ENCODE measurements around the gene CAMK1D.

- TF ChIP-seq CTCF (IDR thresholded peaks at IDR 0.05; ENCODE audit: extremely low read depth in 1 of 2, insufficient read depth in 1 of 2, low read depth in 1 of 2, low read length in 2 of 2) (no peak), POLR2A (IDR thresholded peaks at IDR 0.05; ENCODE audit: low read depth, low read length) (no peak), POLR2AphosphoS5 (IDR thresholded peaks at IDR 0.05; ENCODE audit: insufficient read depth, low read depth, low read length) (no peak), JUN (IDR thresholded peaks at IDR 0.05; ENCODE audit: borderline replicate concordance, insufficient read depth, insufficient read length, low read depth) (no peak), EZH2 (IDR thresholded peaks at IDR 0.05; ENCODE audit: borderline replicate concordance, low read depth, low read length, severe bottlenecking) (no peak), MYC (IDR thresholded peaks at IDR 0.05; ENCODE audit: low read depth, low read length) (no peak)
- TF ChIP-seq, protein P1, sequence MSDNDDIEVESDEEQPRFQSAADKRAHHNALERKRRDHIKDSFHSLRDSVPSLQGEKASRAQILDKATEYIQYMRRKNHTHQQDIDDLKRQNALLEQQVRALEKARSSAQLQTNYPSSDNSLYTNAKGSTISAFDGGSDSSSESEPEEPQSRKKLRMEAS (IDR thresholded peaks at IDR 0.05; ENCODE audit: insufficient read depth, insufficient read length): no peak
Measured at GRCh38 chr10:12403119-12403518, 53.8 kb downstream of the CAMK1D start.

Measured in endothelial cell of umbilical vein (primary cell).